ENCODE data around the gene RIC8A.

DNA sequence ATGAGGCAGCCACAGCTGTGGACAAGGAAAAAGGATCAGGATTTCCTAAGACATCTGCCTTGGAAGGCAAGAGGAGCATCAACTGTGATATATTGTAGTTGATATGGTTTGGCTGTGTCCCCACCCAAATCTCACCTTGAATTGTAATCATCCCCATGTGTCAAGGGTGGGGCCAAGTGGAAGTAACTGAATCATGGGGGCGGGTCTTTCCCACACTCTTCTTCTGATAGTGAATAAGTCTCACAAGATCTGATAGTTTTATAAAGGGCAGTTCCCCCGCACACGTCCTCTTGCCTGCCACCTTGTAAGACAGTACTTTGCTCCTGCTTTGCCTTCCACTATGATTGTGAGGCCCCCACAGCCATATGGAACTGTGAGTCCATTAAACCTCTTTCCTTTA lies 10.2 kb downstream of the RIC8A start:
- TF ChIP-seq CTCF (IDR thresholded peaks at IDR 0.05) (no peak), POLR2A (IDR thresholded peaks at IDR 0.05) (no peak), POLR2AphosphoS5 (IDR thresholded peaks at IDR 0.05) (no peak), EP300 (IDR thresholded peaks at IDR 0.05) (no peak)

Data from sigmoid colon (tissue), 4 donors.